ENCODE results near the gene SDS.

The SDS gene

GRCh38 chr12:113398346-113399290 lies 5.1 kb downstream of the SDS start:
- no peak for DNase-seq

GRCh38 chr12:113397497-113398197 lies 6.0 kb downstream of the SDS start:
- DNase-seq: no peak

- DNase-seq: no peak
Measured at GRCh38 chr12:113396828-113397496, 6.7 kb downstream of the SDS start.

- no peak for DNase-seq
Measured at GRCh38 chr12:113396200-113396599, 7.5 kb downstream of the SDS start.

- no peak for DNase-seq
Measured at GRCh38 chr12:113395119-113395518, 8.6 kb downstream of the SDS start.

GRCh38 chr12:113393749-113394148 lies 9.9 kb downstream of the SDS start:
- no peak for DNase-seq

- no peak for DNase-seq
Measured at GRCh38 chr12:113392988-113393579, 10.6 kb downstream of the SDS start.

- no peak for DNase-seq
Measured at GRCh38 chr12:113392520-113392919, 11.2 kb downstream of the SDS start.

GRCh38 chr12:113391650-113392337 lies 11.9 kb downstream of the SDS start:
- no peak for DNase-seq

GRCh38 chr12:113391145-113391544 lies 12.5 kb downstream of the SDS start:
- DNase-seq: no peak

GRCh38 chr12:113390064-113391043 lies 13.3 kb downstream of the SDS start:
- no peak for DNase-seq

GRCh38 chr12:113388351-113388750 lies 15.3 kb downstream of the SDS start:
- no peak for DNase-seq

- DNase-seq: no peak
Measured at GRCh38 chr12:113387631-113388030, 16.1 kb downstream of the SDS start.

- DNase-seq: no peak
Measured at GRCh38 chr12:113386866-113387566, 16.7 kb downstream of the SDS start.

GRCh38 chr12:113385282-113385882 lies 18.3 kb downstream of the SDS start:
- DNase-seq: no peak

- no peak for DNase-seq
Measured at GRCh38 chr12:113384778-113385177, 18.9 kb downstream of the SDS start.

- DNase-seq: no peak
Measured at GRCh38 chr12:113382206-113382605, 21.5 kb downstream of the SDS start.

GRCh38 chr12:113381220-113381619 lies 22.5 kb downstream of the SDS start:
- no peak for DNase-seq

GRCh38 chr12:113378291-113378690 lies 25.4 kb downstream of the SDS start:
- DNase-seq: no peak

- DNase-seq: no peak
Measured at GRCh38 chr12:113374823-113375428, 28.8 kb downstream of the SDS start.
